Fibroblast of peridontal ligament (primary cell): ENCODE results near the gene SEC31B.

Experiments
- DNase-seq: peaks from one replicate; pipeline ENCODE4 v3.0.0-alpha.2; 2010; ENCODE audit errors: extremely low read depth

SEC31B gene

DNA sequence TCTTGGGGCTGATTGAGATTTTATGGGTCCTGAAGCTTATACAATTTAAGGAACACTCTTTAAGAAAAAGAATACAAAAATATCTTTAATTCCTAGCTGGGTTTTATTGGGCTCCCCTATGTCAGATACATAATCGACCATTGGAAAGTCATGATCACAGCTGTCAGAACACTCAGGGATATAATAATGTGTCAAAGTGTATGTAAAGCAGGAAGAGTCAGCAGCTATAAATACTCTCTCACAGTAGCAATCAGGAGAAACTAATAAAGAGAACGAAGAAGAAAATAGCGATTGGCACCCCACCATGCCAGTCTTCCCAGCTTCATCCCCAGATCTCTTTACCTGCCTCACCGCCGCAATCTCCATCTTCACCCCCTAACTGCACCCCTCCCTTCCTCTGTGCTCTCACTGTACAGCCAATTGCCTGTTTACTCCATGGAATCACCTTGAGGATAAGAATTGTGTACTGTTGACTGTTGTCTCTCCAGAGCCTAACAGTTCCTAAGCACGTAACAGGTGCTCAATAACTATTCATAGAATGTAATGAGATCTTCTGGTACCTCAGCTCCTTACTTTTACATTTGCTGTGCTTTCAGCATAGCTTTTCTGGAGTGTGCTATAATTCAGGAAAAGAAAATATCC, 80.9 kb downstream of the SEC31B start:
- DNase-seq = no peak
